GM23248 (cell line): ENCODE measurements around the gene NVL.

ENCODE experiments used
- EZH2 ChIP-seq: fragments of 200-600 bp; sonication (generic); IDR thresholded peaks from 2 replicates; pipeline ENCODE4 v1.6.1; 2018; ENCODE audit warnings: antibody characterized with exemption, mild to moderate bottlenecking; ENCODE audit not compliant: insufficient read depth, poor library complexity, severe bottlenecking
- EZH2phosphoT487 ChIP-seq: fragments of 200-600 bp; sonication (generic); IDR thresholded peaks from 2 replicates; pipeline ENCODE4 v1.6.1; 2018; ENCODE audit warnings: antibody characterized with exemption, moderate library complexity, mild to moderate bottlenecking, low read depth; ENCODE audit not compliant: insufficient read depth

DNA sequence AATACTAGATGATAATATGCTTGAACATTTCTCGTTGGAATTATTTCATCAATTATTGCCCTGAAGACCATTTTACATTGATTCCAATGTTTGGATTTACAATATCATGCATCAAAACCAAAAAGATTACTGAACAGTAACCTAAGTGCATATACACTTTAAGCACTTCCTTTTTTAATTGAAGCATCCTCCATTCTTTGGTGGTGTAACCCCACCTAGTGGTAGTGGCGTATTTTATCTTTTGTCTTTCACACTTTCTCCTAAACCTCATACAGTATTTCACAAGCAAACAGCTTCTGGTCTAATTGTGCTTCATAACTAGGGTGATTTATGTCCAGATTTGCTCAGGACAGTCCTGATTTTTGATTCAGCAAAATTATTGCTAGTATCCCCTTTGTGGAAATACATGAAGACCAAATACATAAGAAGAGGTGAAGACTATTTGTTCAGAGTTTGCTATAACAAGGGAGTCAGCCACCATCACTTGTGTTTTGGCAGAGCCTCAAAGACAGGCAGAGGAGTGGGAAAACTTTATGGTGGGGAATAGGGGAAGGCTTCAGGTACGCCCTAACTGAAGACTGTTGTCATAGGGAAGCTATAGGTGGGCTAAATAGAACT is 3.4 kb upstream of the NVL start:
- TF ChIP-seq EZH2phosphoT487 = no peak
- no peak for TF ChIP-seq EZH2
